Inferior parietal cortex (tissue), 1 donor: ENCODE measurements around the gene NPIPB13.
"Not testable (repeated sequence)": the region's sequence is repeated elsewhere in the genome, so short reads cannot be mapped to it uniquely, and the experiment has no call there.

ENCODE experiments used
- DNase-seq: peaks from one replicate; pipeline ENCODE4 v3.0.0-alpha.2; 2016; ENCODE audit errors: extremely low spot score

NPIPB13 gene

GRCh38 chr16:30248379-30248778 is at the start of gene NPIPB13:
TSS of gene NPIPB13 (minus strand) at chr16:30248479. CDS start at chr16:30245573, 2,906 bp downstream.
- not testable (repeated sequence) for DNase-seq

GRCh38 chr16:30282357-30282756 is 34.1 kb upstream of the NPIPB13 start:
- DNase-seq = not testable (repeated sequence)

- DNase-seq = not testable (repeated sequence)
These were observed 30.2 kb upstream of the NPIPB13 start for GRCh38 chr16:30278523-30278922.

- DNase-seq = not testable (repeated sequence)
These were observed 31.2 kb downstream of the NPIPB13 start for GRCh38 chr16:30217082-30217481.

- DNase-seq = not testable (repeated sequence)
These were observed 36.9 kb downstream of the NPIPB13 start for GRCh38 chr16:30211414-30211813.

GRCh38 chr16:30209032-30209431 is 39.2 kb downstream of the NPIPB13 start:
- DNase-seq = not testable (repeated sequence)

GRCh38 chr16:30207063-30207704 is 41.1 kb downstream of the NPIPB13 start:
- not testable (repeated sequence) for DNase-seq

GRCh38 chr16:30206252-30206651 is 42.0 kb downstream of the NPIPB13 start:
- DNase-seq = not testable (repeated sequence)

- not testable (repeated sequence) for DNase-seq
These were observed 42.6 kb downstream of the NPIPB13 start for GRCh38 chr16:30205541-30206236.

- DNase-seq = not testable (repeated sequence)
These were observed 48.5 kb downstream of the NPIPB13 start for GRCh38 chr16:30199608-30200343.

- DNase-seq = not testable (repeated sequence)
These were observed 49.2 kb downstream of the NPIPB13 start, which contains the start of gene SULT1A3 for GRCh38 chr16:30199049-30199448. TSS of gene SULT1A3 (plus strand) at chr16:30199255. CDS start at chr16:30200729, 1,474 bp downstream.
